Motor neuron (in vitro differentiated cells): ENCODE results near the gene FIBCD1. TPM values are rescaled to one million over a fixed set of nuclear protein-coding genes. Genes with fewer than 3 reads are reported as not detected.
A peak's percentile ranks its signal among the peaks of the same experiment; 100 is the strongest.

ENCODE experiments used
- ATAC-seq, 8 experiments: fragments of 200-7000 bp; cut with Tn5 transposase; replicated peaks in 6 of 8; 2 replicates each; pipeline ENCODE4 v1.8.0; 2021; ENCODE audit warnings: mild to moderate bottlenecking in 8 of 8, moderate library complexity in 8 of 8
- H3K27ac ChIP-seq, 2 donors: fragments of 250-450 bp; sonication (Bioruptor Pico); 2 replicates each; pipeline ENCODE4 v1.9.0; 2021; ENCODE audit warnings: antibody characterized with exemption in 2 of 2, mild to moderate bottlenecking in 2 of 2, moderate library complexity in 1 of 2
- H3K4me1 ChIP-seq, 2 donors: fragments of 250-450 bp; sonication (Bioruptor Pico); replicated peaks in 1 of 2; 2 replicates each; pipeline ENCODE4 v1.6.1; 2021; ENCODE audit warnings: antibody characterized with exemption in 2 of 2, mild to moderate bottlenecking in 2 of 2, moderate library complexity in 1 of 2
- H3K4me3 ChIP-seq, 5 donors: fragments of 250-450 bp; sonication (Bioruptor Pico); 2 replicates each; pipeline ENCODE4 v1.9.0; 2021; ENCODE audit warnings: antibody characterized with exemption in 5 of 5, mild to moderate bottlenecking in 5 of 5, moderate library complexity in 4 of 5
- WGBS, 10 experiments: fragments of 450-650 bp; shearing (Covaris generic); methylation state at CpG; one replicate each; pipeline ENCODE4 v1.0.0; 2022; 5-methylcytosine and 5-hydroxymethylcytosine counted together
- in situ Hi-C, 9 experiments: fragments of 400-800 bp; cut with MboI; loops; one replicate each; pipeline ENCODE4 v1.15.0; 2021; ENCODE audit warnings: low sequenced_read_pairs in 9 of 9, low pct_unique_long_range_greater_than_20kb in 2 of 9; ENCODE audit not compliant: unreplicated experiment in 9 of 9
- total RNA-seq, 8 experiments: library from RNA; unstranded; fragments of 300-600 nt; gene quantifications; 2 replicates each; pipeline versions ENCODE4 v1.2.3 to v1.2.4, GENCODE V29; 2022

FIBCD1 gene
- total RNA-seq, 8 experiments from 2014 or later: 0.40 to 2.4 (median 0.54) TPM

- peaks cover 0 to 7% of the 10 kb centered on the region in 2 donors for H3K4me1 ChIP-seq
- in situ Hi-C loops: no loop called here
- H3K27ac ChIP-seq: peak overlapping the region; percentile 31 to 71
Observed at GRCh38 chr9:130947618-130948140, 8.6 kb upstream of the FIBCD1 start.

GRCh38 chr9:130946766-130947617, 7.9 kb upstream of the FIBCD1 start:
- Histone ChIP-seq H3K4me3 (no peak overlapping the region), H3K27ac (peak overlapping the region in 1 of 2 donors; percentile 71), H3K4me1 (peaks cover 0 to 7% of the 10 kb centered on the region in 2 donors)
- ATAC-seq: peak in 6 of 8 experiments; percentile 46 to 88 (median 64)
- in situ Hi-C loops: no loop called here
- WGBS, 10 experiments: 20 to 80% (median 61%) methylated on average over 1 to 9 of the region's 16 CpGs

More at GRCh38 chr9:130947618-130948140, 8.6 kb upstream of the FIBCD1 start:
- ATAC-seq: no peak
- 40 to 92% (median 82%) methylated on average over 1 to 10 of the region's 13 CpGs; no CpG with 5 or more reads in 3 of the 10 experiments for WGBS, 10 experiments
- no peak overlapping the region for H3K4me3 ChIP-seq

- Histone ChIP-seq H3K4me1 (peaks cover 0 to 15% of the 10 kb centered on the region in 2 donors), H3K27ac (peak overlapping the region in 1 of 2 donors; percentile 25), H3K4me3 (no peak overlapping the region)
- in situ Hi-C loops: no loop called here
- 0 to 90% (median 57%) methylated on average over 2 to 8 of the region's 9 CpGs; no CpG with 5 or more reads in 2 of the 10 experiments for WGBS, 10 experiments
- no peak for ATAC-seq
Observed at GRCh38 chr9:130945173-130945572, 6.1 kb upstream of the FIBCD1 start.

GRCh38 chr9:130944510-130945058, 5.5 kb upstream of the FIBCD1 start:
- ATAC-seq: no peak
- Histone ChIP-seq H3K27ac (no peak overlapping the region), H3K4me3 (no peak overlapping the region), H3K4me1 (peaks cover 0 to 15% of the 10 kb centered on the region in 2 donors)
- WGBS, 10 experiments: no CpG with 5 or more reads among the region's 3 CpGs
- in situ Hi-C loops: no loop called here

GRCh38 chr9:130943777-130944176, 4.7 kb upstream of the FIBCD1 start:
- no peak for ATAC-seq
- WGBS, 10 experiments: 0 to 70% (median 39%) methylated on average over 1 to 6 of the region's 14 CpGs; no CpG with 5 or more reads in 3 of the 10 experiments
- Histone ChIP-seq H3K4me1 (peaks cover 0 to 15% of the 10 kb centered on the region in 2 donors), H3K27ac (no peak overlapping the region), H3K4me3 (no peak overlapping the region)
- in situ Hi-C loops: no loop called here

- no peak for ATAC-seq
- WGBS, 10 experiments: 60 to 100% (median 74%) methylated on average over 1 to 8 of the region's 13 CpGs; no CpG with 5 or more reads in 4 of the 10 experiments
- peak overlapping the region in 1 of 2 donors; percentile 55 for H3K27ac ChIP-seq
- in situ Hi-C loops: no loop called here
- H3K4me3 ChIP-seq: no peak overlapping the region
- peaks cover 0 to 15% of the 10 kb centered on the region in 2 donors for H3K4me1 ChIP-seq
Observed at GRCh38 chr9:130943221-130943620, 4.2 kb upstream of the FIBCD1 start.

GRCh38 chr9:130942679-130943078, 3.6 kb upstream of the FIBCD1 start:
- H3K4me1 ChIP-seq: peaks cover 0 to 18% of the 10 kb centered on the region in 2 donors
- 30 to 90% (median 77%) methylated on average over 2 to 10 of the region's 10 CpGs; no CpG with 5 or more reads in 4 of the 10 experiments for WGBS, 10 experiments
- peak overlapping the region in 1 of 2 donors; percentile 51 for H3K27ac ChIP-seq
- no peak for ATAC-seq
- no peak overlapping the region for H3K4me3 ChIP-seq
- in situ Hi-C loops: no loop called here

- H3K4me1 ChIP-seq: peaks cover 0 to 18% of the 10 kb centered on the region in 2 donors
- no peak overlapping the region for H3K27ac ChIP-seq
- 31 to 100% (median 80%) methylated on average over 1 to 3 of the region's 6 CpGs; no CpG with 5 or more reads in 3 of the 10 experiments for WGBS, 10 experiments
- no peak for ATAC-seq
- H3K4me3 ChIP-seq: no peak overlapping the region
- in situ Hi-C loops: no loop called here
Observed at GRCh38 chr9:130942084-130942483, 3.0 kb upstream of the FIBCD1 start.

- Histone ChIP-seq H3K4me3 (no peak overlapping the region), H3K27ac (peak overlapping the region in 1 of 2 donors; percentile 51), H3K4me1 (peaks cover 0 to 23% of the 10 kb centered on the region in 2 donors)
- ATAC-seq: peak; percentile 10 to 55 (median 46)
- in situ Hi-C loops: no loop called here
- 0 to 100% (median 5%) methylated on average over 1 to 11 of the region's 36 CpGs; no CpG with 5 or more reads in 4 of the 10 experiments for WGBS, 10 experiments
Observed at GRCh38 chr9:130940693-130941576, 1.9 kb upstream of the FIBCD1 start.

- WGBS, 10 experiments: 20% methylated on average over 1 of the region's 32 CpGs; no CpG with 5 or more reads in 9 of the 10 experiments
- in situ Hi-C loops: no loop called here
- peaks cover 0 to 23% of the 10 kb centered on the region in 2 donors for H3K4me1 ChIP-seq
- no peak overlapping the region for H3K4me3 ChIP-seq
- H3K27ac ChIP-seq: peak overlapping the region; percentile 19 to 51
- no peak for ATAC-seq
Observed at GRCh38 chr9:130940027-130940549, 1.0 kb upstream of the FIBCD1 start.

- in situ Hi-C loops: no loop called here
- peak overlapping the region in 1 of 2 donors; percentile 6 for H3K27ac ChIP-seq
- 1 to 2% methylated on average over 9 to 16 of the region's 75 CpGs; no CpG with 5 or more reads in 8 of the 10 experiments for WGBS, 10 experiments
- peaks cover 0 to 23% of the 10 kb centered on the region in 2 donors for H3K4me1 ChIP-seq
- peak overlapping the region; percentile 35 to 43 (median 38) for H3K4me3 ChIP-seq
- no peak for ATAC-seq
Observed at GRCh38 chr9:130939405-130940026, 469 bp upstream of the FIBCD1 start.

GRCh38 chr9:130938184-130938651, 829 bp downstream of the FIBCD1 start:
- H3K4me1 ChIP-seq: peaks cover 10 to 25% of the 10 kb centered on the region in 2 donors
- no CpG with 5 or more reads among the region's 52 CpGs for WGBS, 10 experiments

More at GRCh38 chr9:130938184-130938651, 829 bp downstream of the FIBCD1 start:
- peak overlapping the region in 1 of 2 donors; percentile 46 for H3K27ac ChIP-seq
- no peak for ATAC-seq
- H3K4me3 ChIP-seq: peak overlapping the region; percentile 35 to 43 (median 38)
- in situ Hi-C loops: no loop called here
